ENCODE results near the gene SCLT1.

The SCLT1 gene

DNA sequence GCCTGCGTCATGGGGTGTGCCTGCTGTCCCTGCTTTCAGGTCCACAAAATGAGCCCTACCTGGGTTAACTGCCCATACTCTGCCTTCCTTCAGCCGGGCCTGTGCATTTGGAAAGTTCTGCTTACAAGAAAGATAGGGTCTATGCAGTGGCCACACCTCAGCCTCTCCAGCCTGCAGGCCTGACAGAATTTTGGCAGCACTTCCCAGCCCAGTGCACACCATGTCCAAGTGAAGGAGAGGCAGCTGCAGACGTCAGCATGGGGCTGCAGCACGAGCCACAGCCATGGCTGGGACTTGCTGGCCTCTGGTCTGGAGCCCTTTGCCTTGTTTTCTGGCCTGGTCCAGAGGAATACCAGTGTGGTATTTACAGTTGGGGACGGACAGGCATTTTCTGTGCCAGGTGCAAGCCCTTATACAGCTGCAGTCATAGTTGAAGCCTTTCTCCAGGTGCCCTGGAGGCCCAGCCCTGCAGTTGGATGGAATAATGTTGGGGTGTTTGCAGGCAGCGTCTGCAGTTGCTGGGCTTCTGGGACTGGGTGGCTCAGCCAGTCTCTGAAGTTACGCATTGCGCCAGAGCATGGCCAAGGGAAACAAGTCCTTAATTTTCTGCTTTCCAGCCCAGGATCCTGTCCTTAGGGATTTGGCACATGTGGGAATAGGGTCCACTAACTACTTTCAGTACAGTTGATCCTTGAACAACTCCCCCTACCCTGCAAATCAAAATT is 257.7 kb downstream of the SCLT1 start:
- no peak for DNase-seq
